NB4 (cell line): ENCODE measurements around the gene RYR2.
A peak's percentile ranks its signal among the peaks of the same experiment; 100 is the strongest.

Experiments
- DNase-seq: peaks from one replicate; pipeline ENCODE4 v3.0.0; 2010; ENCODE audit warnings: low read depth
- H3K4me3 ChIP-seq: one replicate; pipeline ENCODE4 v1.5.1; 2011; ENCODE audit warnings: mild to moderate bottlenecking, low read depth, low read length, moderate library complexity
- MYC ChIP-seq: IDR thresholded peaks from 2 replicates; pipeline ENCODE4 v1.6.1; 2011; ENCODE audit warnings: low read depth, low read length
- POLR2A ChIP-seq: IDR thresholded peaks from 2 replicates; pipeline ENCODE4 v1.6.1; 2011; ENCODE audit warnings: mild to moderate bottlenecking; ENCODE audit not compliant: insufficient read length; ENCODE audit errors: extremely low read depth
- TF ChIP-seq, protein P1 (sequence below): IDR thresholded peaks from one replicate; pipeline ENCODE4 v1.5.1; 2012; ENCODE audit warnings: low read depth, low read length
- TF ChIP-seq, protein P2 (sequence below): IDR thresholded peaks from 2 replicates; pipeline ENCODE4 v1.6.1; 2011; ENCODE audit warnings: low read depth, low read length

RYR2 gene

DNA sequence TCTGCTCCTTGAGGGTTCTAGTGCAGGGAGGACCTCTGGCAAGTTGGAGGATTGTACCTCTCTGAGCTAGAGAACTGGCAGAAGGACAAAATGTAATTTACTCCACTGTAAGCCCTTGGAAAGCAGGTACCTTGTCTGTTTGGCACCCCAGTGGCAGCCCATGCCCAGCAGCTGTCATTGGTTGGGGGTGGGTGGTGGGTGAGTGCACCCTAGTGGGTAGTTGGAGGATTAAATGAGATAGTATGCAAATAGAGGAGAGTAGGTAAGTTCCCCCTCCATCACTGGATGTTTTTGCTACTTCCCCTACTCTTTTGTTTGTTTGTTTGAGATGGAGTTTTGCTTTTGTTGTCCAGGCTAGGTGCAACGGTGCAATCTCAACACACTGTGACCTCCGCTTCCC, 69.8 kb downstream of the RYR2 start:
- DNase-seq = no peak
- H3K4me3 ChIP-seq = no peak overlapping the region
- TF ChIP-seq, protein P1, sequence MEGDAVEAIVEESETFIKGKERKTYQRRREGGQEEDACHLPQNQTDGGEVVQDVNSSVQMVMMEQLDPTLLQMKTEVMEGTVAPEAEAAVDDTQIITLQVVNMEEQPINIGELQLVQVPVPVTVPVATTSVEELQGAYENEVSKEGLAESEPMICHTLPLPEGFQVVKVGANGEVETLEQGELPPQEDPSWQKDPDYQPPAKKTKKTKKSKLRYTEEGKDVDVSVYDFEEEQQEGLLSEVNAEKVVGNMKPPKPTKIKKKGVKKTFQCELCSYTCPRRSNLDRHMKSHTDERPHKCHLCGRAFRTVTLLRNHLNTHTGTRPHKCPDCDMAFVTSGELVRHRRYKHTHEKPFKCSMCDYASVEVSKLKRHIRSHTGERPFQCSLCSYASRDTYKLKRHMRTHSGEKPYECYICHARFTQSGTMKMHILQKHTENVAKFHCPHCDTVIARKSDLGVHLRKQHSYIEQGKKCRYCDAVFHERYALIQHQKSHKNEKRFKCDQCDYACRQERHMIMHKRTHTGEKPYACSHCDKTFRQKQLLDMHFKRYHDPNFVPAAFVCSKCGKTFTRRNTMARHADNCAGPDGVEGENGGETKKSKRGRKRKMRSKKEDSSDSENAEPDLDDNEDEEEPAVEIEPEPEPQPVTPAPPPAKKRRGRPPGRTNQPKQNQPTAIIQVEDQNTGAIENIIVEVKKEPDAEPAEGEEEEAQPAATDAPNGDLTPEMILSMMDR = no peak
- no peak for TF ChIP-seq MYC

DNA sequence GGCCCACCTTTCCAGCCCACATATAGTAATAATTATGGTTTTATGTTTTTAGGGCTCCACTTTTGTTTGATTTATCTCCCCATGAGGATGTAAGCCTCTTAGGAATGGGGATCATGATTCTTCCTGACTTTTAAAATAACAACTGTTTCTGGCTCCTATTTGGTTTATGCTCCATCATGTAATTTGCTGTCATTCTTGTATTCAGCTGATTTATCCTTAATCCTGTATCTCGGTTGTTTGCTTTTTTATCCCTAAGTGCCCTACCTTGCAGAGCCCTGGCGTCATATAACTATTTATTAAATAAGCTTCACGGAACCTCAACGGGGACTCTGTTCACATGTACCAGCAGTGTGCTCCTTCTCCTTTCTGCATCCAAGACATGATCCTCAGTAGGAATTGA, 70.7 kb downstream of the RYR2 start:
- TF ChIP-seq, protein P1 = no peak
- TF ChIP-seq, protein P2, sequence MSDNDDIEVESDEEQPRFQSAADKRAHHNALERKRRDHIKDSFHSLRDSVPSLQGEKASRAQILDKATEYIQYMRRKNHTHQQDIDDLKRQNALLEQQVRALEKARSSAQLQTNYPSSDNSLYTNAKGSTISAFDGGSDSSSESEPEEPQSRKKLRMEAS = no peak
- TF ChIP-seq POLR2A (no peak), MYC (no peak)
- no peak for DNase-seq
- H3K4me3 ChIP-seq = no peak overlapping the region

DNA sequence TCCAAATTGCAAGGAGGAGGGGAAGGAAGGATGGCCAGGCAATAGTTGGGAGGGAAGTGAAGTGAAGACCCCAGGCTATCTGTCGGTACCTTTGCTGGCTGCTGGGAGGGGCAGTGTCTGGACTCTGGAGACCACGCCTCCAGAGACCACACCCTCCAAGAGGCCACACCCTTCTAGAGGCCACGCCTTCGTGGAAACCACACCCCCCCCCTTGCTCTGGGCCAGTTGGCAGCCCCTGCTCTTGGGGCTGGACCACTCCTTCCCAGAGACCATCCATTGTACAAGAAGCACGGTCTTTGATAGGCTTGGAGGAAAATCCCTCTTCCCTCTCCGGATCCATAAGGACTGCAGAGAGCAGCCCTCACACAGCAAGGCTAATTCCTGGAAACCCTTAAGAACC, 73.1 kb downstream of the RYR2 start:
- TF ChIP-seq POLR2A (no peak), MYC (no peak)
- TF ChIP-seq, protein P2 = no peak
- TF ChIP-seq, protein P1 = no peak
- no peak overlapping the region for H3K4me3 ChIP-seq
- DNase-seq = no peak

DNA sequence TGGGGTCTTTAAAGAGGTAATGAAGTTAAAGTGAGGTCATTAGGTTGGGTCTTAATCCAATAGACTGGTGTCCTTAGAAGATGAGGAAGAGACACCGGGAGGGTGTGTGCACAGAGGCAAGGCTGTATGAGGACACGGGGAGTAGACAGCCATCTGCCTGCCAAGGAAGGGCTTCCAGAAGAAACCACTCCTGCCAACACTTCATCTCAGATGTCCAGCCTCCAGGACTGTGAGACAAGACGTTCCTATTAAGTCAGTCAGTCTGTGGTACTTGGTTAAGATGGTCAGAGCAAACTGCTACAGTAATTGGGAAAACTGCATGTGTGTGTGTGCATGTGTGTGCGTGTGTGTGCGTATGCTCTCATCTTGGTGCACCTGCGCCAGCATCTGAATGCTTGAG, 77.1 kb downstream of the RYR2 start:
- TF ChIP-seq MYC = no peak
- TF ChIP-seq POLR2A = no peak
- TF ChIP-seq, protein P1 = no peak
- TF ChIP-seq, protein P2 = no peak
- no peak for DNase-seq
- H3K4me3 ChIP-seq = no peak overlapping the region

DNA sequence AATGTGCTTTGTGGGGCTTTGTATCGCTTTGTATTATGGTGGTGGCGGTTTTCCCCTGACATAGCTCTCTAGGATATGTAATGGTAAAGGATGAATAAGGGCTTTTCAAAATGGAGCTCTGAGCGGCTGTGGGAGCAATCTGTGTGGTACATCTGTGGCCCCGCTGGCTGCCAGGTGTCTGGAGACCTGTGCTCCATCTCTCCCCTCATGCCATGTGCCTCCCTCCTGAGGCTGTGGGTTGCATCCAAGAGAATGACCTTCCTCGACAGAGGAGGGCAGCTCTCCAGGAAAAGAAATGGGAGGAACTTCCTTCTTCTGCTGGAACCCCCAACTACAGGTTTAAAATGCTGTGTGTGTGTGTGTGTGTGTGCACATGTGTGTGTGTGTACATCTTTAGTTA, 78.7 kb downstream of the RYR2 start:
- TF ChIP-seq POLR2A = no peak
- TF ChIP-seq MYC = no peak
- TF ChIP-seq, protein P2 = no peak
- TF ChIP-seq, protein P1 = no peak
- no peak overlapping the region for H3K4me3 ChIP-seq
- no peak for DNase-seq

DNA sequence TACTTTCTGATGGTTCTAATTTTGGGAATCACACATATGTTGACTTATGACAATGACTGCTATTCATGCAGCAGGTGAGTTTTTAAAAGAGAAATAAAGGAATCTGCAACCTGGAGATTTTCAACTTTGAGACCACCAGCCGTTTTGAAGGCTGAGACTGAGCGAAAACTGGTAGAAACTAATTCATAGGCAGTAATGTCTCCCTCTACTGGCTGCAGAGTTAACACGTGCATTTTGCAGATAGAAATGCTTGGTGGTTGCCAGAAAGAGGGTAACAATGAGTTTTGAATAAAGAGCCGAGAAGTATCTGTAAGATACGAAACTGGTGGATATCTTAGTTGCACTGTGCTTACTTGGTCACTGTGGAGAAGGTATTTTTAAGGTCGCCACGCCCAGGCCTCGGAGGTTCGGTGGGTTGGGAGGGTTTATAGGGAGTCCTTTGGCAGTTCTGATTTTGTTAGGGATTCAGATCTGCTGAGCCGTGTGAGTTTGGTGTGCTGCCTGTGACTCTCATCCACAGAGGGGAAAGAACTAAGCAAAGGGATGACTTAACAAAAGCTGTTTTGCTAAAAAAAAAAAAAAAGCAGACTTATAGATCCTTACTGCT, 83.0 kb downstream of the RYR2 start:
- TF ChIP-seq MYC = peak; percentile 68
- TF ChIP-seq, protein P1 = peak; percentile 59
- TF ChIP-seq, protein P2 = peak; percentile 93
- TF ChIP-seq POLR2A = no peak
- DNase-seq = peak; percentile 39

More for the DNA sequence above, 83.0 kb downstream of the RYR2 start:
- H3K4me3 ChIP-seq = no peak overlapping the region
